GM18511 (cell line): ENCODE results near the gene WAS.
"Not testable (repeated sequence)": the region's sequence is repeated elsewhere in the genome, so short reads cannot be mapped to it uniquely, and the experiment has no call there.

ENCODE experiments used
- ATAC-seq: cut with Tn5 transposase; IDR thresholded peaks from one replicate; pipeline ENCODE4 v1.9.1; 2021; ENCODE audit warnings: mild to moderate bottlenecking, moderate library complexity; ENCODE audit not compliant: unreplicated experiment

Gene WAS

DNA sequence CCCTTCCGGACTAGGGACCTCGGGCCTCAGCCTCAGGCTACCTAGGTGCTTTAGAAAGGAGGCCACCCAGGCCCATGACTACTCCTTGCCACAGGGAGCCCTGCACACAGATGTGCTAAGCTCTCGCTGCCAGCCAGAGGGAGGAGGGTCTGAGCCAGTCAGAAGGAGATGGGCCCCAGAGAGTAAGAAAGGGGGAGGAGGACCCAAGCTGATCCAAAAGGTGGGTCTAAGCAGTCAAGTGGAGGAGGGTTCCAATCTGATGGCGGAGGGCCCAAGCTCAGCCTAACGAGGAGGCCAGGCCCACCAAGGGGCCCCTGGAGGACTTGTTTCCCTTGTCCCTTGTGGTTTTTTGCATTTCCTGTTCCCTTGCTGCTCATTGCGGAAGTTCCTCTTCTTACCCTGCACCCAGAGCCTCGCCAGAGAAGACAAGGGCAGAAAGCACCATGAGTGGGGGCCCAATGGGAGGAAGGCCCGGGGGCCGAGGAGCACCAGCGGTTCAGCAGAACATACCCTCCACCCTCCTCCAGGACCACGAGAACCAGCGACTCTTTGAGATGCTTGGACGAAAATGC is at the start of gene WAS:
TSS of gene WAS (plus strand) at position 389 of the 572 bp plus-strand sequence. CDS start at position 444, 55 bp downstream.
- ATAC-seq = peak; percentile 92

DNA sequence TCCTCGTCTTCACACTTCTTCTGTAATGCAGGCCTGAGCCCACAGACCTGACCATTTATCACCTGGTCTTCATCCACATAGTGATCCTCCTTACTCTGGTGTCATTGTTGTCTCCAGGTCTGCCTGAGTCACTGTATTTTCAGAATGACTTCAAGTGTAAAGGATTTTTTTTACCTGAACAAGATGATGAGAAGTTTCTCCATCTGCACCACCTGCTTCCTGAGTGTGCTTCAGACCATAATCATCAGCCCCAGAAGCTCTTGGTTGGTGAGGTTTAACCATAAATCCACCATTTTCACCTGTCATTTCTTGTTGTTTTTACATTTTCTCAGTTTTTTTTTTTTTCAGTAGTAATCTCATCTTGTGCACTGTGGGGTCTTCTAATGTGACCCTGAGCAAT is 47.3 kb upstream of the WAS start:
- no peak for ATAC-seq

DNA sequence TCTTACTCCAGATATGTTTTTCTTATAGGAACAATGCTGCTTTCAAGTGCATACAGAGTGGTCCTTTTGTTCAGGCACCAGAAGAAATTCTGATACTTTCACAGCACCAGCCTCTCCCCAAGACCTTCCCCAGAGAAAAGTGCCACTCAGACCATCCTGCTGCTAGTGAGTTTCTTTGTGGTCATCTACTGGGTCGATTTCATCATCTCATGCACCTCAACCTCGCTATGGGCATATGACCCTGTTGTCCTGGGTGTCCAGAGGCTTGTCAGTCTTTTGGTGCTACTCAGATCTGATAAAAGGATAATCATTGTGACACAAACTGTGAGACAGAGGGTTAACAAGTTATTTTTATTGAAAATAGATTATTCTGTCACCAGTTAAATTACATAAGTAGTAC is 46.8 kb upstream of the WAS start:
- no peak for ATAC-seq

DNA sequence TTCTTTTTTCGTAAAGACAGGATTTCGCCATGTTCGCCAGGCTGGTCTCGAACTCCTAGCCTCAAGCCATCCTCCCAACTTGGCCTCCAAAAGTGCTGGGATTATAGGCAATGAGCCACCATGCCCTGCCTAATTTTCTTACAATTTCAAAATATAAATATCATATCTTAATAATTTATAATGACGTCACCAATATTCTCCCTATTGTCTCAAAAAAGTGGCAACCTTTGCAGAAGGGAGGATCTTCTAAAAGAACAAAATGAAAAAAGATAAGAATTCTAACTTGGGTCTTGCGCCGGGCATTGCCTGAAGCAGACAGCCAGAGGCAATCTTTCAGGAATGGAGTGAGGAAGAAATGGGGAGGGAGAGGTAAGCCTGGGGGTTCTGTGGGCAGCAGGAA is 37.9 kb upstream of the WAS start:
- ATAC-seq = no peak

DNA sequence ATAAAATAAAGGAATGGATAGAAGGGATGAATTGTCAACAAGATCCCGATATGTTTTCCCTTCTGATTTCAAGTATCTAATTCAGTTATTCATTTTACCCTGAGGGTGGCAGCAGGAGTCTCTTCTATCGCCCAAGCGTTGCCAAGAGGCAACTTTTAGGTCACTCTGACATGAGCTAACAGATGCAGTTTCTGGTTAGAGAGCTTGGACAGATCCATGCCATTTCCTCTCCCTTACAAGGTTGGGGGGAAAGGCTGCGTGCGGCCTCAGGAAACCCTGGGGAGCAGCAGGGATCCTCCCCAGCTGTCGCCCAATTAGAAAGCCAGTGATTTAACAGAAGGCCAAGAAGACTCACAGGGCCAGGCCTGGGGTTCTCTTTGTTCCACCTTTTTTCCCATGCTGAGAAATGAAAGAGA is 35.3 kb upstream of the WAS start:
- no peak for ATAC-seq

DNA sequence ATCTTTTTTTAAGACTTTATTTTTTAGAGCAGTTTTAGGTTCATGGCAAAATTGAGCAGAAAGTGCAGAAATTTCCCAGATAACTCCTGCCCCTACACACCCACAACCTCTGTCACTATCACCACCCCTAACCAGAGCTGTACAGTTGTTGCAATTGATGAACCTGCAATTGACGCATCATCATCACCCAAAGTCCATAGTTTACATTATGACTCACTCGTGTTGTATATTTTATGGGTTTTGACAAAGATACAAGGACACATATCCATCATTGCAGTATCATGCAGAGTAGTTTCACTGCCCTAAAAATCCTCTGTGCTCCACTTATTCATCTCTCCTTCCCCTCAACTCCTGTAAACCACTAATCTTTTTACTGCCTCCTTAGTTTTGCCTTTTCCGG is 34.5 kb upstream of the WAS start:
- no peak for ATAC-seq

DNA sequence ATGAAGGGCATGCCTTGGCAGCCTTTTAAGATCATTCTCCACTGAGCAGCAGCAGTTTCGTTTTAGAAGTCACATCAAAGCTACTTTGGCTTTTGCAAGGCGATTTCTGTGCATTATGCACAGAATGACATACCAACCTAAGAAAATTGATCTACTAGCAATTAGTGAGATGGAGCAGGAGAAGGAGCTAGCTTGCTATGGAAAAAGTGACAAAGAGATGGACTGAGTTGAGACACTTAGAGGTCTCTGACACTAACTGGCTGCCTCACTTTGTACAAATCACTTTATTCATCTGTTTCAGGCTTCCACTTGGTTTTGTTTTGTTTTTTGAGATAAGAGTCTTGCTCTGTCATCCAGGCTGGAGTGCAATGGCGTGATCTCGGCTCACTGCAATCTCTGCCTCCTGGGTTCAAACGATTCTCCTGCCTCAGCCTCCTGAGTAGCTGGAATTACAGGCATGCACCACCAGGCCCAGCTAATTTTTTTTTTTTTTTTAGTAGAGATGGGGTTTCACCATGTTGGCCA is 31.5 kb upstream of the WAS start:
- ATAC-seq = not testable (repeated sequence)

DNA sequence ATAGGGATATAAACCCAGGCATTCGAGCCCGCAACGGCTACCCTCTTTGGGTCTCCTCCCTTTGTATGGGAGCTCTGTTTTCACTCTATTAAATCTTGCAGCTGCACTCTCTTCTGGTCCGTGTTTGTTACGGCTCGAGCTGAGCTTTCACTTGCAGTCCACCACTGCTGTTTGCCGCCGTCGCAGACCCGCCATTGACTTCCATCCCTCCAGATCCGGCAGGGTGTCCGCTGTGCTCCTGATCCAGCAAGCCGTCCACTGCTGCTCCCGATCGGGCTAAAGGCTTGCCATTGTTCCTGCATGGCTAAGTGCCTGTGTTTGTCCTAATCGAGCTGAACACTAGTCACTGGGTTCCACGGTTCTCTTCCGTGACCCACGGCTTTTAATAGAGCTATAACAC is 28.9 kb upstream of the WAS start:
- not testable (repeated sequence) for ATAC-seq

DNA sequence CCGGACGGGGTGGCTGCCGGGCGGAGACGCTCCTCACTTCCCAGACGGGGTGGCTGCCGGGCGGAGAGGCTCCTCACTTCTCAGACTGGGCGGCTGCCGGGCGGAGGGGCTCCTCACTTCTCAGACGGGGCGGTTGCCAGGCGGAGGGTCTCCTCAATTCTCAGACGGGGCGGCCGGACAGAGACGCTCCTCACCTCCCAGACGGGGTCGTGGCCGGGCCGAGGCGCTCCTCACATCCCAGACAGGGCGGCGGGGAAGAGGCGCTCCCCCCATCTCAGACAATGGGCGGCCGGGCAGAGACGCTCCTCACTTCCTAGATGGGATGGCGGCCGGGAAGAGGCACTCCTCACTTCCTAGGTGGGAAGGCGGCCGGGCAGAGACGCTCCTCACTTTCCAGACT is 23.9 kb upstream of the WAS start:
- ATAC-seq = not testable (repeated sequence)

DNA sequence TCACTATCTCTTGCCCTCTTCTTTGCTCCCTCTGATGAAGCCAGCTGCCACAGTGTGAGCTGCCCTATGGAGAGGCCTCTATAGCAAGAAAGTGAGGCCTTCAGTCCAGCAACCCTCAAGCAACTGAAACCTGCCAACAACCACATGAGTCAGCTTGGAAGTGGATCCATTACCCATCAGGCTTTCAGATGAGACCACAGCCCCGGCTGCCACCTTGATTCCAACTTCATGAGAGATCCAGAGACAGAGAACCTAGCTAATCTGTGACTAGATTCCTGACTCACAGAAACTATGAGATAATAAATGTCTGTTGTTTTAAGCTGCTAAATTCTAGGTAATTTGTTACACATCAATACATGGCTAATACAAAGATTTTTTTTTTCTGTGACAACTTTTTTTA is 20.4 kb upstream of the WAS start:
- no peak for ATAC-seq

DNA sequence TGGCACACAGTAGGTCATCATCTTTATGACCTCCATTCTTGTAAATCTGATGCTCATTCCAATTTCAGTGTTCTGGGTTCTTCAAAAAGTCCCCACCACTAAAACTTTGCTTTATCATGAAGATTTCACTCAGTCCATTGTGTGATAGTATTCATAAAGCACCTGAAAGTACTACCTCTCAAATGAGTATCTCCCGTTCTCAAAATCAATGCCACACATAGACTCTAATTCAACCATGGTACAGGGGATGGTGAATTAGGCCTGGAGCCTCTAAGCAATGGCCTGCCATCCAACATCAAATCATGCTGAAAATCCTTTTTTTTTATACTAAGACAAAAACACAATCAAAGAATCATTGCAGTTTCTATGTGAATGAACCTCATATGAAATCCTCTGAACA is 19.4 kb upstream of the WAS start:
- ATAC-seq = no peak

DNA sequence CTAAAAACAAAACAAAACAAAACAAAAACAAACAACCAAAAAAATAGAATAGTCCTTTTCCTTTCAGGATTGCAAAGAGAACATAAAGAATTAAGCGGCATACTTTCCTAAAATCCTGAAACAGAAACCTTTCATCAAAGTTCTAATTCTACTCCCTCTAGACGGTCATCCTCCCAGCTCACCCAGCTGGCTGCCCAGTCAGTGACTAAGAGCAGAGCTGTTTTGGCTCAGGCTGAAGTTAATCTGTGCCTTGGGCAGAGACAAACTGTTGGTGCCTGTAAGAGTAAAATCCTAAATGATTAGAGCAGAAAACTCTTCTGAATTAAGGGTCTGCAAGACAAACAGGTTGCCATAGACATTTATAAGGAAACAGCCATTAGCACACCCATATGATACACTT is 17.6 kb upstream of the WAS start:
- ATAC-seq = no peak

DNA sequence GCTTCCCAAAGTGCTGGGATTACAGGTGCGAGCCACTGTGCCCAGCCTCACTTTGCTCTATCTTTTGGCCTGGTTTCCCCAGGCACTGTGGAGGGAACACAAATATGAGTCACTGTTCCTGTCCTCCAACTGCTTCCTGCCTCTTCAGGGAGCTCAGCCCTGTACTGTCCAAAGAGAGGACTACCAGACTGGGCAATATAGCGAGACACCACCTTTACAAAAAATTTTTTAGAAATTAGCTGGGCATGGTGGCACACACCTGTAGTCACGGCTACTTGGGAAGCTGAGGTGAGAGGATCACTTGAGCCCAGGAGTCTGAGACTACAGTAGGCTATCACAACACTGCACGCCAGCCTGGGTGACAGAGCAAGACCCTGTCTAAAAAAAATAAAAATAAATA is 16.9 kb upstream of the WAS start:
- no peak for ATAC-seq

DNA sequence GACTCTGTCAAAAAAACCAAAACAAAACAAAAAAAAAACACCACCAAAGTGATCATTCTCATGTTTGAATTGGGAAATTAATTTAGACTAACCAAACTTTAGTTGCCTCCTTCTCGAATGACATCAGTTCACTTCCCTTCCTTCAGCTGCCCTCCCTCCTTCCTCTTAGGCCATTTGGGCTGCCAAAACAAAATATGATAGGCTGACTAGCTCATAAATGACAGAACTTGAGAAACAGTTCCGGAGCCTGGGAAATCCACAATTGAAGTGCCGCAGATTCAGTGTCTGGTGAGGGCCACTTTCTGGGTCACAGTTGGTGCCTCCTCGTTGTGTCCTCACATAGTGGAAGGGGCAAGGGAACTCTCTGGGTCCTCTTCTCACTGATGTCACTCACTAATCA is 16.1 kb upstream of the WAS start:
- ATAC-seq = no peak

DNA sequence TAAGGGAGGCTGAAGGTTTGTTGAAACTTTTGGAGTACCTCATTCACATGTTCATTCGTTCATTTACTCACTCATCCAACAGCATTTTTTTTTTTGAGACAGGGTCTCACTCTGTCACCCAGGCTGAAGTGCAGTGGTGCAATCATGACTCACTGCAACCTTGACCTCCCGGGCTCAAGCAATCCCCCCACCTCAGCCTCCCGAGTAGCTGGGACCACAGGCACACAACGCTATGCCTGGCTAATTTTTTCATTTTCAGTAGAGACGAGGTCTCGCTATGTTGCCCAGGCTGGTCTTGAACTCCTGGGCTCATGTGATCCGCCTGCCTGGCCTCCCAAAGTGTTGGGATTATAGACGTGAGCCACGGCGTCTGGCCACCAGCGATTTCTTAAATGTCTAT is 15.4 kb upstream of the WAS start:
- ATAC-seq = not testable (repeated sequence)

DNA sequence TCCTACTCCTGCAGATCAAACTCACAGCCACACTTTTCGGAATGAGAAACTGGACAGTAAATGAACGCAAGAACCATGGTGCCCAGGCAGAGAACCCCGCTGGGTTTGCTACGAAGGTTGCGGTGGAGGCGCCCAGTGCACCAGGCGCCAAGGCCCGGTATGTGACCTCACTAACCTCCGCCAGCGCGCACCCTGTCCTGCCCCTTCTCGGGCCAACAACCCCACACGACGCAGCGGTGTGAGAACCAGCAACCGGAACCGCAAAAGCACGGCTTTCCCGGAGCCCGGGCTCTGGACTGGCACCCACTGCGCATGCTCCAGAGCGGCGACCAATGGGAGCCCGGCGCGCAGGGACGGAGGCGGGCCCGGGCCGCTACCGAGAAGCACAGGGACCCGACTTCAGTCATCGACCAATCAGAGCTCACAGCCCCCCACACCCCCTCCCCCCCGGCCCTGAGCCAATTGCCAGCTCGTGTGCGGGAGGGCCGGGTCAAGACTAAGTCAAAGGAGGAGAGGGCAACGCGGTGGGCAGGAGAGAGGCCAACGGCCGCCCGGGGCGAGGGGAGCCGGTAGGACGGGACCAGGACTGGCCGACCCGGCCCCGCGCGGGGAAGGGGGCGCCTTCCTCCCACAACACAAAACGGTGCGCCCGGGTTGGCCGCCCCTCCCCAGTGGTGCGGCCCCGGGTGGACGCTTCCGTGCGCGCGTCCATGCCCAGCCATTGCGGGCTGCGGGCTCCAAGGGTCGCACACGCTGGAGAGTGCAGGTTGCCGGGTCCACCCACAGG is 7.3 kb upstream of the WAS start:
- peak; percentile 93 for ATAC-seq

DNA sequence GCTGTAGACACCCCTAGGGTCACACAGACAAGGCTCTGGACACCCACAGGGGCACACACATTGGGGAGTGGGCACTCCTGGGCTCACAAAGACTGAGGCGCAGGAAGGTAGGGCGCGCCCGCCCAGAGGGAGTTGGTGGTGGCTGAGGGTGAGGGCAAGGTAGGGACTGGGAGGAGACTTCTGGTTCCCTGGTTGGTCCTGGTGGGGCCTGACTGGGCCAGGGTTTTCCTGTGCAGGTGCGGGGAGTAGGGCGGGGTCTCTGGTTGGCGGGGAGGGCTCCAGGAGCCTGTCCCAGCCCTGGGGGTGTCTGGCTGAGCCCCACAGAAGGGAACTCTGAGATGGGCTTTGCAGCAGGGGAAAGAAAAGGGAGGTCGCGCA is 6.7 kb upstream of the WAS start:
- ATAC-seq = peak; percentile 20

DNA sequence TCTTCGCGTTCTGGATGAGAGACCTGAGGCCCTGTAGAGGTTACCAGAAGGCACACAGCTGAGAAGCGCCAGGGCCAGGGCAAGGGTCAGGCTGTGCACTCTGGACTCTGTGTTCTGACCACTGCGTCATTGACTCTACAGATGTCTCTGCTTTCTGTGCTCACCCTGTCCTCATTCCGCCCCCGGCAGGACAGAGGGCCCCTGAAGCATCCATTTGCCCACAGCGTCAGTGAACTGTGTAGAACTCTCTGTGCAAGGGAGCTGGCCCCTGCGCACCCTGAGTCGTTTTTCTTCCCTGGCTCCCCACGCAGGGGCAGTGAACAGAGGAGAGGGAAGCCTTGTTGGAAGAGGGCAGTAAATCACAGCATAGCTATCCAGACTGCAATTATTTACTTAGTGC is 6.1 kb upstream of the WAS start:
- ATAC-seq = no peak

DNA sequence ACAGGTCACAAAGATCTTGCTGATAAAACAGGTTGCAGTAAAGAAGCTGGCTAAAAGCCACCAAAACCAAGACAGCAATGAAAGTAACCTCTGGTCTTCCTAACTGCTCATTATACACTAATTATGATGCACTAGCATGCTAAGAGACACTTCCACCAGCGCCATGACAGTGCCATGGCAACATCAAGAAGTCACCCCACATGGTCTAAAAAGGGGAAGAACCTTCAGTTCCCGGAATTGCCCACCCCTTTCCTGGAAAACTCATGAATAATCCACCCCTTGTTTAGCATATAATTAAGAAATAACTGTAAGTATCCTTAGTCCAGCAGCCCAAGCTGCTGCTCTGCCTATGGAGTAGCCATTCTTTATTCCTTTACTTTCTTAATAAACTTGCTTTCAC is 3.1 kb upstream of the WAS start:
- not testable (repeated sequence) for ATAC-seq

DNA sequence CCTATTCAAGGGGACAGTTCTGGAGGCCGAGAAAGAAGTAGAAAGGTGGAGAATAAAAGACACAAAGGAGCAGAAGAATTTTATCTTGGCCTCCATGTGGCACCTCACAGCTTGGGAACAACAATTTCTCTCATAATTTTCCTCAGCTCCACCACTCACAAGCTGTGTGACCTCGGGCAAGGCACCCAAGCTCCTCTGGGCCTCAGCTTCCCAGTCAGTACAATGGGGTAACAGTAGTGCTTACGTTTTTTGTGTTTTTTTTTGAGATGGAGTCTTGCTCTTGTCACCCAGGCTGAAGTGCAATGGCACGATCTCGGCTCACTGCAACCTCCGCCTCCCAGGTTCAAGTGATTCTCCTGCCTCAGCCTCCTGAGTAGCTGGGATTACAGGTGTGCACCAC is 2.7 kb upstream of the WAS start:
- ATAC-seq = not testable (repeated sequence)

DNA sequence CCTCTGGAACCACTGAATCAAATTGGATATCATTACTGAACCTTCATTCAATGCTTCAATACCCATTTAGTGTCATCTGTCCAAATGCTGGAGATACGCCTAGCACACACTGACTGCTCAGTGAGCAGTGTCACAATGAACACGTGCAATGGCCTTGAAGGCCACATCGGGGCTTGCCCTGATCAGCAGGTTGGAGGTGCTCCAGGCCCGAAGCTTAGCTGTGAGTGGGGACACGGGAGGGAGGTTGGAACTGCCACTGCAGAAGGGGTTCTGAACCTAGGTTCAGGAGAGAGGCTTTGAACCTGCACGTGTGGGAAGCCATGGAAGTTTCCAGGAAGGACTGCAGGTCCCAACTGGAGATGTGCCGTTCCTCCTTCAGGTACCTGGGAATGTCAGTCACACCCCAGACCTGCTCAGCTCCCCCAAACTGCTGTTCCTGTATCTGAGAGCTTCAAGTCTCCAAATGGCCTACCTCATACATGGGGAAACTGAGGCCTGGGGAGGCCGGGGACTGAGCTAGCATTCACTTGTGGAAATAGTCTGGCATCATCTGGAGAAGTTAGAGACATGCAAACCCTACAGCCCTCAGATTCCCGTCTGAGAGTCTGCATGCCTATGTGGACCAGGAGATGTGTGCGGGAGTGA is 1.9 kb upstream of the WAS start:
- ATAC-seq = no peak

DNA sequence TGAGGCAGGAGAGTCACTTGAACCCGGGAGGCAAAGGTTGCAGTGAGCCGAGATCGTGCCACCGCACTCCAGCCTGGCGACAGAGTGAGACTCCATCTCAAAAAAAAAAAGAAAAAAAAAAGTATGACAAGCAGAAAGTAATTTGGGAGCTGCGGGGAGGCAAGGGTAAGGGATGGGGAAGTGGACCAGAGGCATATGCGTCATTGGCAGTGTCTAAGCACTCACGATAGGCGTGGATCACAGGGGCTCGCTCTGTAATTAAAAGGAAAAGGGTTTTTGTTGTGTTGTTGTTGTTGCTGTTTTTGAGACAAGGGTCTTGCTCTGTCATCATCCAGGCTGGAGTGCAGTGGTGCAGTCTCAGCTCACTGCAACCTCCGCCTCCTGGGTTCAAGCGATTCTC is 804 bp upstream of the WAS start:
- ATAC-seq = not testable (repeated sequence)
